HT-29 (cell line): ENCODE results near the gene NSD2. TPM values are rescaled to one million over a fixed set of nuclear protein-coding genes. Genes with fewer than 3 reads are reported as not detected.

Source experiments
- DNase-seq: peaks from one replicate; pipeline ENCODE4 v3.0.0-alpha.2; 2015; ENCODE audit warnings: low spot score
- total RNA-seq: library from RNA; depleted of rRNA; stranded (reverse); fragments of >200 nt; shearing (Covaris generic); gene quantifications from 2 replicates; pipeline ENCODE4 v1.2.3, GENCODE V29; 2014

NSD2 gene
- total RNA-seq, 1 experiment from 2014 or later, result 70.5 TPM

DNA sequence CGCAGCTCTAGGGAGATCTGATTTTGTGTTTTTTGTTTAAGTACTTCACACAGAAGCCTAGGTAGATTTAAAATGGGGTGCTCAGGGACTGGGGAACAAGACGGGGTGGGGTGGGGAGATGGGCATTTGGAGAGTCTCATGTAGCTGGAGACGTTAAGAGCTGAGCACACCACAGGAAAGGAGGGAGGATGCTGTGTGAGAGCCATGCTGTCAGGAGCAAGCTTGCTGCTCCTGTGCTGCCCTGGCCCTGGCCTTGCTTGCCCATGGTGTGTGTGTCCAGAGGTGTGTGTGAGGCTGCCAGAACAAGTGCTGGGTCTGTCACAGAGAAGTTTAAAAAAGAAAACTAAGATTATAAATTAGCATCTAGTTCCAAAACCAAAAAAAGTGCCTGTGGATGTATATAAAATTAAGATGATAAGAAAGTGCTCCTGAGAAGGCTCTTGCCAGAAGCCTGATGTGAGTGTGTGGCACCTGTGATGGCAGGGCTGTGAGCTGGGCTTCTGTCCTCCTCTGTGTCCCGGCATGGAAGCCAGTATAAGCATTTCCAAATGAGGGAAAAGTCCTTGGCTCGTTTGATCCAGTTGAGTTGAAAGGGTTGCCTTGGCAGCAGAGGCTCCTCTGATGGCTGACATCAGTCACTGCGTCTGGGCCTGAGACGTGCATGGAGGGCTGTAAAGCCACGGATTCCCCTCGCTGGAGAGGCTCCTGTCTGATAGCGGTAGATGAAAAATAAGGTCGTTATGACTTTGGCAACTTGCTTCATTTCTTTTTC lies 74.1 kb downstream of the NSD2 start:
- no peak for DNase-seq

DNA sequence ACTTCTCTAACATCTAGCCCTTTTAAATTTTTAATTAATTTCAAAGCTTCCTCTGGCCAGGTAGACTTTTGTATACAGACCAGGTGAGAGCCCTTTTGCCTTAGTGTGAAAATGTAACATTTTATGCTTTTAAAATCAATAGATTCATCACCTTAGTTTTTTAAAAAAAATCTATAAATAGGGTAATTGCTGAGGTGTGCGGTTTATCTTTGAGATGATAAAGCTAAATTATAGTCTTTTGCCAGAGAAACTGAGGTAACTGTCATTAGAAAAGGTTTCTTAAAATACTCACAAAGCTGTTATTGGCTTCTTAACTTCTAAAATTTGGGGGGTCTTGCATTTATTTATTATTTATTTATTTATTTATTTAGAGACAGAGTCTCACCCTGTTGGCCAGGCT lies 74.7 kb downstream of the NSD2 start:
- DNase-seq, result no peak

DNA sequence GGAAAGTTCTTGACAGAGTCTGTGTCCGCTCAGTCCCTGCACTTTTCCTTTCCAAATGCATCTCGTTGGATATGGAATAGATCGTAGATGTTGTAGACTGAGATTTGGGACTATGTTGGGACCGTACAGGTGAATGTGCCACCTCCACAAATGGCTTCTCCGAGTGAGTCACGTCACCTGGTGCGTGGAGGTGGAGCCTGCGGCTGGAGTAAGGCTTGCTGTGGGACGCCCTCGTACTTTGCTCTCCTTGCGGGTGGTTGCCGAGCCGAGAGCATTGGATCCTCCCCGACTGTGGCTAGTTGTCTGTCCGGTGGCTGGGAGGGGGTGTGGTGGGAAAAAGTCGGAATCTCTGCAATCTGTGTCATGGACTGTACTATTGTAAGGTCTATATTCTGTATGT lies 77.0 kb downstream of the NSD2 start:
- DNase-seq, result no peak

DNA sequence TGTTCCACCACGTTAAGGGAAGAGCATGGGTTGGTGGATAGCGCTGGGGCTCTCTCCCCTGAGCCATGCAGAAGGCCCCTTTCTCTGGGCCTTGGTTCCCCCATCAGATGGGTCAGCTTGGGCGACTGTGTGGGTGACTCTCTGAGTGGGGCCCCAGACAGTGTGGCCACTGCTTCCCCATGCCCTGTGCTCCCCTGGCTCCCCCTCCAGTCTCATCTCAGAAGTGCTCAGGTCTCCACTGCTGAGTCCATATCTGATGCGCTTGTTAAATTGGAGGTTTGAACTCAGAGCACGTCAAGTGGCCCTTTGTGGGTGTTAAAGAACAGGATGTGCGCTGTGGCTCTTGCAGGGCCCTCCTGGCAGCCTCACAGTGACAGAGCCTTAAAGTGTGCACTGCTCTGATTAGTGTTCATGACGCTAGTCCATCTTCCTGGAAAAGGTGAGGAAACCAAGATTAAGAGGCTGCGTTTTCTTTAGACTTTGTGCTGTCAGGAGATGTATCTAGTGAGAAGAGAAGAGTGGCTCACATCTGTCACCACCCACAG lies 77.8 kb downstream of the NSD2 start:
- DNase-seq, result no peak

DNA sequence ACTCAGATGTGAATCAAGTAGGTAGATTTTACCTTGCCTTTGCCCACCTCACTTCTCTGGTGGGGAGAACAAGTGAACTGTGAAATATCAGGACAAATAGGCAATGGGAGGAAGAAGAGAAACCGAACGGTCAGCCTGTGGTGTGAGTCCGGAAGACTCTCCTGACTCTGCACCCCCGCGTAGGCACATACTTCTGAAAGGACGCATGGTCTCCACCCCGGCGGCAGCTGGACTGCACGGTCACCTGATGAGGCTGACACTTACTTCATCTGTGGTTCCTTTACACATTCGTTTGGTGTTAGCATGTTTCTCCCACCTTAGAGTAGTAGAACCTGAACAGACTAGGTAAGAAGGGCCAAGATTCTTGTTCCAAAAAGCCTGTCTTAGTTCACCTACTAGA lies 79.2 kb downstream of the NSD2 start:
- no peak for DNase-seq

DNA sequence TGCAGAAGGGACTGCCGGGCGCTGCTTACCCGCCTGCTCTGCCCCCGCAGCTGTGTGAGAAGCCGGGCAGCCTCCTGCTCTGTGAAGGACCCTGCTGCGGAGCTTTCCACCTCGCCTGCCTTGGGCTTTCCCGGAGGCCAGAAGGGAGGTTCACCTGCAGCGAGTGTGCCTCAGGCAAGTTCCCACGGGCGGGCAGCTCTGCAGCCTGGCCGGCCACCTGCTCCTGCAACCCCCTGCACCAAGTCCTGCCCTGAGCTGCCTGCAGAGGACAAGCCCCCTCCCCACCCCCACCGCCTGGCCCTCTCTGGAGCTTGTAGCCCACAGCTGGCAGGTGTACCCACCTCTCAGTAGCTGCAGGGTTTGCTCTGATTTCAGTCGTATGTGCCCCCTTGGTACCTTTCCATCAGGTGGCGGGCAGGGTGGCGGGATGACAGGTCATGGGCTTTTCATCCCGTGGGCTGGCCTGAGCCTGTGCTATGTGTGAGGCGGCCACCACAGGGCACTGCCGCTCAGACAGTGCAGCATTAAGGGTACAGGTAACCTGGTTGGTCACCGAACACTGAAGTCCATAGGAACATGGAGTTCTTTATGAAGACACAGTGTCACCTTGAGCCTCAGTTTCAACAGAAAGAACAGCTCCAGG lies 81.0 kb downstream of the NSD2 start:
- no peak for DNase-seq

DNA sequence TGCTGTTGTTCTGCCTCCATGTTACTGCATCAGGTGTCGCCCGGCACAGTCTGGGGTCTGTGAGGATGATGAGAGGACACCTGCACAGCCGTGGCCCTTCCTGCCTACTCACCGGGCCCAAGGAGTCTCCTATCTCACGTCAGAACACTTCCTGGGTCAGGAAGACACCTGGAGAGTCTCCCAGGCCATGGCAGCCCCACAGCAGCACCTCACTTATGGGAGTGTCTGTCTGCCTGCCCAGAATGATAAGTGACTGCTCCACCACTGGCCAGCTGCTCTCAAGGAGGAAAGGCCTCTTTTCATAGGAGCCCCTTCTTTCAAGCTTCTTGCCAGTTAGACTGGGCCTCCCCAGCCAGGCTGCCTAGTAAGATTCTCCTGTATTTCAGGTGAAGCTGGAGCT lies 81.5 kb downstream of the NSD2 start:
- no peak for DNase-seq

DNA sequence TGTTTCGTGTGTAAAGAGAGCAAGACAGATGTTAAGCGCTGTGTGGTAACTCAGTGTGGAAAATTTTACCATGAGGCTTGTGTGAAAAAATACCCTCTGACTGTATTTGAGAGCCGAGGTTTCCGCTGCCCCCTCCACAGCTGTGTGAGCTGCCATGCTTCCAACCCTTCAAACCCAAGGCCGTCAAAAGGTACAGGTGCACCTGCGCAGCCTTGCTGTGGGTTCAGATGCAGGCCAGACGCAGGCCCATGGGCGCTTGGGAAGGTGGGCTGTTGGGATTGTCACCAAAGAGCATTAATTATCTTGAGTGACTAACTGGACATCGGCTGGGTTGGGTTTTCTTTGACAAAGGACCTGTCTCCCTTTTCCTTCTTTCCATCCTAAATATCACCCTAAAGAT lies 82.1 kb downstream of the NSD2 start:
- DNase-seq, result no peak

DNA sequence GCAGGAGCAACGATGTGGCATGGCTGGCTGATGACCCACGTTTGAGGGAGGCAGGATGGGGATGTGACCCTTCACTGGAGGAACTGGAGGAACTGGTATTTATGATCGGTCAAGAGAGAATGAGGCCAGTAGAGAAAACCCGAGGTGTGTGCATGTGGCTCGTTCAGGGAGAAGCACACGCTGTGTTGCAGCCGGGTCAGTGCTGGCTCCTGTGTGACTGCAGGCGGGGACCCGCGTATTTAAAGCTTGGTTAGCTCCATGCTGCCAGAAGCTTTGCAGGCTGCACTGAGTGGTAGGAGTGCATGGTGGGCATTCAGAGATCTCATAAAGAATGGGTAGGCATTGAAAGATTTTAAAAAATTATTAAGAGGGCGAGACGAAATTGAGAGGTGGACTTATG lies 85.4 kb downstream of the NSD2 start:
- DNase-seq, result no peak

DNA sequence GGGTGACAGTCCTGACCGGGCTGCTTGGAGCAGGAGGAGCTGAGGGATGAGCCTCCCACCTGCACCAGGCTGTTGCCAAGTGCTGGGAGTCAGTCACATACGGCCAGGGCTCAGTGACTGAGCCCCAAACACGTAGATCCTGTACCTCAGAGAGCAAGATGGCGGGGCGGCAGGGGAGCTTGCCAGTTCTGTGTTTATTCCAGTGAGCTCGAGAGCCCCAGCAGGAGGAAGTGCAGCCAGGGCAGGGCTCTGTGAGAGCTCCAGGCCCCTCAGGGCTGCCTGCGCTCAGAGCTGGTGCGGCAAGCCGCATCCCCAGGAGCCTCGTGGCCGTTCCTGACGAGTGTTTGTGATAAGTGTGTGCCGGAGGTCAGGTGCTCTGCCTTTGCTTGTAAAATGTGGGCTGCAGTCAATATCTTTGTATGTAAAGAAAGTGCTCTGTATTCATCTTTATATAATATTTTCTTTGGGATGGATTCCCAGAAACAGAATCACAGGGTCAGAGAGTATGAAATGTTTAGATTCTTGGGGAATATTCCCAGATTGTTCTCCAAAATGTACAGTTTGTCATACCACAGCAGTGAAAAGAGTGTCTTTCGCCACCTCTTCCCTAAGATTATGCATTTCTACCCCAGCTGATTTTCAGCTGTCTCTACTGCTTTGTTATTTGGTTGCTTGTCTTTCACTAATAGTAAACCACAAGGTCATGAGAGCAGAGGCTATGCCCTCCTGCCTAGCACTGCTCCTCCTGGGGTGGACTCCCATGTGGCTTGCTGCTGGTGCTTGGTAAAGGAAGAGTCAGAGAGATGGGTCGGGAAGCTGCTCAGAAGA lies 87.3 kb downstream of the NSD2 start:
- DNase-seq, result no peak

DNA sequence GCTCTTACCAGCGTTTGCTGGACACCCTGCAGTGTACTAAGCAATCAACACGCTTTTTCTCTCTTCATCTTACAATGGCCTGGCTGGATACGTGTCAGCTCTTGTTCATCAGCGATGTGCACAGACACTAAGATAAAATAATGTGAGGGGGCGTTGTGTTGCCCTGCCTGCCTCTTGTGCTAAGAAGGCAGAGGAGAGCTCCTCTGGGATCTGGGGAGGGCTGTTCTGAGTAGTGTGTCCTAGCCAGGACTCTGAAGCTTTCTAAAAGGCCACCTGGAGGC lies 87.9 kb downstream of the NSD2 start:
- no peak for DNase-seq

DNA sequence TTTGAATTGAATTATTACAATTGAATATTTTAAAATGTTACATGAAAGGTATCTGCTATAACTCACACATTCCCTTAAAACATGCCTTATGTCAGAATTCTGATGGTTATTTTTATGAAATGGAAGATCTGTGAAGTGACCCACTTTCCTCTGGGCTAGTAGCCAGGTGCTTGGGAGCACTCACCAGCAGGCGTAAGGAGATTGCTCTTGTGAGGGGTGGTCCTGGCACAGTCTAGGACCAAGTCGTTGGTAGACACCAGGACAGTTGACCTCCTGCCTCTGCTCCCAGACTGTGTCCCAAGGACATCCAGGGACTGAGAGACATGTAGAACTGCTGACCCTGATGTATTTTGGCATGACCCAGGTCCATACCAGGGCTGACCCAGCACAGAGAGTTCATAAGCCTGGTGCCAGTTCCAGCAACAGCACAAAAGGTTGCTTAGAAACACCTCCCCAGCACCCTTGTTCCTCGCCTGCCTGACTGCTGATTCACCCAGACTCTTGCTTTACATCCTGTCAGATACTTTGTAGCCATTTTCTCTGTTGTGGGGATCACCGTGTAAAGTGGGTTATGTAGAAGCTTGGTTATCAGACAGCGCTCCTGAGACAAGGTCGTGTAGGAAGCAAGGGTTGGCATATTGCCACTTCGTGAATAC lies 89.1 kb downstream of the NSD2 start:
- no peak for DNase-seq

DNA sequence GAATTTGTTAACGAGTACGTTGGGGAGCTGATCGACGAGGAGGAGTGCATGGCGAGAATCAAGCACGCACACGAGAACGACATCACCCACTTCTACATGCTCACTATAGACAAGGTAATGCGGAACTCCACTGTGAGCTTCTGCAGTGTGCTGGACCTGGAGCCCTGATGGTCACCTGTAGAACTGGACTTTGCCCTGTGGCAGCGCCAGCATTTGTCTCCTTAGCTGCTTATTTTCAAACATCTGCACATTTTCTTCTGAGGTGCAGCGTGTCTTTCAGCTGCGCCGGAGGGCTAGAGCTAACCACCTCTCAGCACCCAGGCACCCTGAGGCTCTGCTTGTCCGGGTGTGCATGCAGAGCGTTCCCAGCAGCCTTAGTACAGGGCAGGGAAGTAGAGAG lies 89.8 kb downstream of the NSD2 start:
- no peak for DNase-seq

DNA sequence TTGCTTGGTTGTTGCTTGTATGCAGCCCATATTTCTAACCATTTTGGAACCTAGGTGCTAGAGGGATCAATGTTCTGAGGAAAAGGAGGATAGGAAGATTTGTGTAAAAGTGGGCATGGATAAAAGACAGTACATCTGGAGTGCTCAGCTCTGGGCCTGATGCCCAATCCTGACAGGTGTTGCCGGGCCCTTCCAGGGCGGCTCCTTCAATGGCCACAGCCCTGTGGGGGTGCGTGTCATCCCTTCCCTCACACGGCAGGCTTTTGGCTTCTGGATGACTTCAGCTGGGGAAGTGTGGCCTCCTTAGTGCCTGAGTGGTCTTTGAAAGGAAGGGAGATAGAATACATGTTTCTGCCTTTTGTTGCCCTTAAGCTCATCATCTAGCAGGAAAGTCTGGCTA lies 90.4 kb downstream of the NSD2 start:
- no peak for DNase-seq

DNA sequence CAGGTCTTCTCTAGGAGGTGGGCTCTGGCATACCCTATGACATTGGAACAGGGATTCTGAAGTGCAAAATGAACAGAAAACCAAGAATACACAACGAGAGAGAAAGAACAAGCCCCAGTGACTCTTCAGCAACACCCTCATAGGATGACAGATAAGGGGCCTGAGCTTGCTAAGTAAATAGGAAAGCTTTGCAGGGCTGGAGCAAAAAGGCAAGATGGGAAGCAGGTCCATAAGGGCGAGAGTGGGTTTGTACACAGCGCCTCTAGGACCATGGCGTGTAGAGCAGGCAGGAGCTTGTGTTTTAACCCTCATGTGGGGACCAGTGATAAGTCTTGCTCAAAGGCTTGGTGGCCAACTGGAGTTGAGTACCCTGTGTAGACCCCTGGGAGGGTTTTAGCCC lies 91.8 kb downstream of the NSD2 start:
- no peak for DNase-seq

DNA sequence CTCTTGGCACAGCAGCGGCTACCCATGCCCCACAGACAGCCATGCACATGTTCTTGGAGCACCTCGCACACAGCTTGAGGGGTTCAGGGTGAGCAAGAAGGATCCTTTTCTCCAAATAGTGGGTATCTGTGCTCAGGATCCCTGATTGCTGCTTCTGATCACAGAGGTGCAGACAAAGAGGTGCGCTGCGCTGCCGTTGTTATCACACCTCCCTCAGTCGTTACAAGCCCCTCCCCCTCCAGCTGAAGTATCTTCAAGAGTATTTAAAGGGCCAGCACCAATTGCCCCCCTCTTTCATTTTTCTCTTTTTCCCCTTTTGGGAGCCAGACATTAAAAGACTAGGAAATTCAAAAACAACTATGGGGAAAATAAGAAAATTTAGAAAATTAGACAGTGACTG lies 93.2 kb downstream of the NSD2 start:
- no peak for DNase-seq

DNA sequence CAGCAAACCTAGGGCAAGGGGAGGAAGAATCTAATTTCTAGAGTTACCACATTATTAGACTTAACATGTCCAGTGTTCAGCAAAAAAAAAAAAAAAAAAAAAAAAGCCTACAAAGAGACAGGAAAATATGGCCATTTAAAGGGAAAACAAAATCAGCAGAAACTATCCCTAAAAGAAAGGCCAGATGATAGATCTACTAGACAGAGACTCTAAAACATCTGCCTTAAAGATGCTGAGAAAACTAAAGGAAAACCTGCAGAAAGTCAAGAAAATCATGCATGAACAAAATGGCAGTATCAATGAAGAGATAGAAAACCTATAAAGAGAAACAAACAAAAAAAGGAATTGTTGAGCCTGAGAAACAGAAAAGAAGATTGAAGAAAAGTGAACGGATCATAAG lies 93.8 kb downstream of the NSD2 start:
- DNase-seq, result no peak

DNA sequence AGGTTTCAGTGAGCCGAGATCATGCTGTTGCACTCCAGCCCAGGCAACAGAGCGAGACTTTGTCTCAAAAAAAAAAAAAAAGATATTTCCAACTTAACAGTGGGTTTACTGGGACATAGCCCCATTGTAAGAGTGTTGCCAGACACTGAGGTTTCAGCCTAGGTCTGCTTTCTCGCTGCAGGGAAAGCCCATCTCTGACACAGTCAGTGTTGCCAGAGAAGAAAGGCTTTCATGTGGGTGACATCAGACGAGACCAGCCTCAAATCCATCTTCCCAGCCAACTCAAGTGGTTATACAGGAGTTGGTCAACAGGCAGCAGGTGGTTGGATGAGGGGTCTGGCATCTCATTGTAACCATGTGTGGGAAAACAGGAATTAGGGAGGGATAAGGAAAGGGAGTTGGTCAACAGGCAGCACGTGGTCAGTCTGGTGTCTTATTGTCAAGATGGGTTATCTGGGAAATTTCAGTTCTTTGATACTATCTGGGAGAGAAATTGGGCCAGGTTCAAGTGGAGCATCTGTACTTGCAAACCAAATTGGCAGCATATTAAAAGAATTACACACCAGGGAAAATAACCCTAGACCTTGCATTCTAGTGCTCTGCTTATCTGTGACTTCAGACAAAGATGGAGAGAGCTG lies 96.4 kb downstream of the NSD2 start:
- DNase-seq, result no peak

DNA sequence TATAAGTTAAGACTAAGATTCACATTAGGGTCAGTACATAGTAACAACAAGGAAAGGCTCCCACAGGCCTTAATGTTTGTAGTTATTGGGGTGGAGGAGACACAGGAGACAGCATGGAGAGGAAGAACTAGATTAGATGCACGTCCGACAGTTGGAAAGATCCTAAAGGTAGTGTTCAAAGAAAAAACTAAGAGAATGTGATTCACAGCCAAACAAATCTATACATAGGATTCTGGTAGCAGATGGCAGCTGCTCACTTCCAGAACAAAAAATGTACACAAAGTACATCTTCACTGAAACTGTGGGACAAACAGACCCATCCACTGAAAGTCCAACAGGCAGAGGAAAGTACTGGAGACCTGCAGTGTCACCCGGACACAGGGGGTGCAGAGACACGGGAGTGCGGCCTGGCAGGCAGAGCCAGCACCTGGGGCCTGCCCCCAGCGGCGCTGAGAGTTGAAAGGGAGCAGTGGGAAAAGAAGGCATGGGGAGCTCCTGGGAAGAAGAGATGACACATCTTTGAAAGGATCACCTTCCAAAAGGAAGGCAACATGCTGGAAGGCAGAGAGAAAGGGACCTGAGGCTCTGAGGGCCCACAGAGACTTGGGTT lies 97.6 kb downstream of the NSD2 start:
- no peak for DNase-seq

DNA sequence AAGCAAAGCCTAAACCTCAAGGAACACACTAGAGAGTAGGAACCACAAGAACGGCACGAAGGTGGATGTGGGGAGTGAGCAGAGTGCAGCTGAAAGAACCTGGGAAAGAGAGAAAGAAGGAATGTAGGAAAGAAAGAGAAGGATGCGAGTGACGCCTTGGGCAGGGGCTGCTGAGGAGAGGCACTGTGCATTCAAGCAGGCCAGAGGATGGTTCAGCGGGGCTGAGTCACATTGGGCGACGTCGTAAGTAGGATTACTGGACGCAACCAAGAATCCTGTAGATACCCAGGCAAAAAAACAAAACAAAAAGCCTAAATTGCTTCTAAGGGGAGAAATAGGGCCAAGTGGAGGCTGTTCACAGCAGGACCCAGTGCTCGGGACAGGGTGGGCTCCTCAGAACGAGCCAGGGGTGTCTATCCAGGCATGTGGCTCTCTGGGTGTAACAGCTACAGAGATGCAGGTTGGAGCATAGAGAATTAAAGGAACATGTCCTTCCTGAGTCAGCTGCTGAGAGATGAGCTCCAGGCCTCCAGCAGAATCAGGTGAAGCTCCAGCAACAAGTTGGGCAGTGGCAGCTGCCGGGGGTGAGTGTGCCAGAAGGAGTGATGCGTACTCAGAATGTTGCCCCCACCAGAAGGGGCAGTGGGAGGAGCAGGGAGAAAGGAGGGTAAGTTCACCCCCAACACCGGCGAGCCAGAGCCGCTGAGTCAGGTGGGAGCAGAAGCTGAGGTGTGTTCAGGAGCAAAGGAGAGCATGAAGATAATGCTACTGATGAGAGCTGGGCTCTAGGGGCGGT lies 98.9 kb downstream of the NSD2 start:
- no peak for DNase-seq
